Hepatic stellate cell (primary cell): ENCODE results near the gene SPOCK1.

Source experiments
- DNase-seq: peaks from one replicate; pipeline ENCODE4 v3.0.0; 2011; ENCODE audit warnings: low spot score

Gene SPOCK1

GRCh38 chr5:137145721-137146120, 353.4 kb downstream of the SPOCK1 start:
- DNase-seq: no peak

- no peak for DNase-seq
These were observed 354.5 kb downstream of the SPOCK1 start for GRCh38 chr5:137144656-137145055.

GRCh38 chr5:137142764-137143605, 356.1 kb downstream of the SPOCK1 start:
- peak; percentile 75 for DNase-seq

GRCh38 chr5:137142346-137142745, 356.8 kb downstream of the SPOCK1 start:
- peak; percentile 16 for DNase-seq

- no peak for DNase-seq
These were observed 357.3 kb downstream of the SPOCK1 start for GRCh38 chr5:137141779-137142178.

- no peak for DNase-seq
These were observed 362.0 kb downstream of the SPOCK1 start for GRCh38 chr5:137136991-137137632.

GRCh38 chr5:137134920-137135532, 364.1 kb downstream of the SPOCK1 start:
- DNase-seq: no peak

- no peak for DNase-seq
These were observed 369.0 kb downstream of the SPOCK1 start for GRCh38 chr5:137129886-137130680.

GRCh38 chr5:137128012-137128411, 371.1 kb downstream of the SPOCK1 start:
- no peak for DNase-seq

GRCh38 chr5:137126829-137127228, 372.3 kb downstream of the SPOCK1 start:
- DNase-seq: no peak

- no peak for DNase-seq
These were observed 376.6 kb downstream of the SPOCK1 start for GRCh38 chr5:137122558-137122957.

GRCh38 chr5:137122075-137122474, 377.1 kb downstream of the SPOCK1 start:
- DNase-seq: no peak

- DNase-seq: no peak
These were observed 379.8 kb downstream of the SPOCK1 start for GRCh38 chr5:137119321-137119720.

GRCh38 chr5:137118629-137119028, 380.5 kb downstream of the SPOCK1 start:
- DNase-seq: no peak

GRCh38 chr5:137115152-137115551, 384.0 kb downstream of the SPOCK1 start:
- no peak for DNase-seq

GRCh38 chr5:137114529-137114928, 384.6 kb downstream of the SPOCK1 start:
- DNase-seq: peak; percentile 11

- no peak for DNase-seq
These were observed 385.2 kb downstream of the SPOCK1 start for GRCh38 chr5:137113939-137114338.

- DNase-seq: no peak
These were observed 386.0 kb downstream of the SPOCK1 start for GRCh38 chr5:137113161-137113560.

GRCh38 chr5:137105351-137106035, 393.6 kb downstream of the SPOCK1 start:
- no peak for DNase-seq

- DNase-seq: no peak
These were observed 397.6 kb downstream of the SPOCK1 start for GRCh38 chr5:137101544-137101943.

- DNase-seq: no peak
These were observed 399.5 kb downstream of the SPOCK1 start for GRCh38 chr5:137099651-137100050.

- DNase-seq: no peak
These were observed 400.5 kb downstream of the SPOCK1 start for GRCh38 chr5:137098663-137099062.
